Tibial nerve (tissue), 4 donors: Measurements from ENCODE around the gene KLC1.

ENCODE experiments used
- EP300 ChIP-seq, 2 donors: sonication (generic); formaldehyde crosslinking; IDR thresholded peaks; one replicate each; pipeline ENCODE4 v1.6.1; 2017; ENCODE audit warnings: antibody characterized with exemption in 2 of 2, mild to moderate bottlenecking in 1 of 2
- POLR2A ChIP-seq, 2 donors: fragments of 450-650 bp; IDR thresholded peaks; one replicate each; pipeline ENCODE4 v1.6.1; 2017; ENCODE audit warnings: antibody characterized with exemption in 2 of 2, mild to moderate bottlenecking in 2 of 2, moderate library complexity in 2 of 2
- TF ChIP-seq, protein P1 (sequence below), 5 experiments: fragments of 200-600 bp in 3 of 5; fragments of 450-650 bp in 2 of 5; sonication (generic) in 3 of 5; IDR thresholded peaks; one replicate each; pipeline ENCODE4 v1.5.1; 2016 to 2019; ENCODE audit warnings: antibody characterized with exemption in 5 of 5, mild to moderate bottlenecking in 3 of 5, moderate library complexity in 2 of 5

DNA sequence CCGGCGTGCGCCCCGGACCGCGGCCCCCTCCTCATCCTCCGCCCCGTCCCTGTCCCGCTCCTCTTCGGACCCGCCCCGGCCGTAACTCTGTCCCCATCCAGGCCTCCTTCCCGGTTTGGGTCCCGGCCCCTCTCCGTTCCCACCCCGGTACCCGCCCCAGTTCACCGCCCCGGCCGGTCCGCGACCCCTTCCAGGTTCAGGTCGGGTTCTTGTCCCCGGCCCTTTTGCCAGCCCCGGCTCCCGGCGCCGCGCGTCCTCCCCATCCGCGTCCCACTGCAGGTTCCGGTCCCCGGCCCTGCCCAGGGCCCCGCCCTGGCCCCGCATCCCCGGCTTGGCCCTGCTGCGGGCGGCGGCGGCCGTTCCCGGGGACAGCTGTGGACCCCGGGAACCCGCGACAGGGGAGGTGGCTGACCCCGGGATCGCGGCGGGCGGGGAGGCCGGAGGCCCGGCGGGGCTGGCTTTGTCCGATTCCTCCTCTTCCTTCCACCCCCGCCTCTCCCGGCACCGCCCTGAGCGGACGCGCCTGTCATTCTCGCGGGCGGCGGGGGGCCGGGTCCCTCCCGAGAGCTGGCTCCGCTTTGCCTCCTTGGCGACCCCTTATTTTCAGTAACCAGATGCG is 601 bp downstream of the KLC1 start:
- TF ChIP-seq POLR2A (IDR thresholded peaks at IDR 0.05) (peak in 1 of 2 donors; percentile 36), EP300 (IDR thresholded peaks at IDR 0.05) (peak in 1 of 2 donors; percentile 58)
- TF ChIP-seq, protein P1, sequence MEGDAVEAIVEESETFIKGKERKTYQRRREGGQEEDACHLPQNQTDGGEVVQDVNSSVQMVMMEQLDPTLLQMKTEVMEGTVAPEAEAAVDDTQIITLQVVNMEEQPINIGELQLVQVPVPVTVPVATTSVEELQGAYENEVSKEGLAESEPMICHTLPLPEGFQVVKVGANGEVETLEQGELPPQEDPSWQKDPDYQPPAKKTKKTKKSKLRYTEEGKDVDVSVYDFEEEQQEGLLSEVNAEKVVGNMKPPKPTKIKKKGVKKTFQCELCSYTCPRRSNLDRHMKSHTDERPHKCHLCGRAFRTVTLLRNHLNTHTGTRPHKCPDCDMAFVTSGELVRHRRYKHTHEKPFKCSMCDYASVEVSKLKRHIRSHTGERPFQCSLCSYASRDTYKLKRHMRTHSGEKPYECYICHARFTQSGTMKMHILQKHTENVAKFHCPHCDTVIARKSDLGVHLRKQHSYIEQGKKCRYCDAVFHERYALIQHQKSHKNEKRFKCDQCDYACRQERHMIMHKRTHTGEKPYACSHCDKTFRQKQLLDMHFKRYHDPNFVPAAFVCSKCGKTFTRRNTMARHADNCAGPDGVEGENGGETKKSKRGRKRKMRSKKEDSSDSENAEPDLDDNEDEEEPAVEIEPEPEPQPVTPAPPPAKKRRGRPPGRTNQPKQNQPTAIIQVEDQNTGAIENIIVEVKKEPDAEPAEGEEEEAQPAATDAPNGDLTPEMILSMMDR (IDR thresholded peaks at IDR 0.05), result no peak
